AG09309 (cell line): ENCODE results near the gene PPP3CB.

Experiments used
- DNase-seq: peaks from one replicate; pipeline ENCODE4 v3.0.0-alpha.2; 2010; ENCODE audit warnings: low read depth
- H3K4me3 ChIP-seq: 2 replicates; pipeline ENCODE4 v1.5.1; 2011; ENCODE audit warnings: mild to moderate bottlenecking, low read depth, low read length, moderate library complexity; ENCODE audit not compliant: control insufficient read depth
- TF ChIP-seq, protein P1 (sequence below): IDR thresholded peaks from 2 replicates; pipeline ENCODE4 v1.5.1; 2011; ENCODE audit warnings: mild to moderate bottlenecking, low read depth, low read length, inconsistent platforms; ENCODE audit not compliant: insufficient read depth, control insufficient read depth; ENCODE audit errors: missing control alignments

PPP3CB gene

DNA sequence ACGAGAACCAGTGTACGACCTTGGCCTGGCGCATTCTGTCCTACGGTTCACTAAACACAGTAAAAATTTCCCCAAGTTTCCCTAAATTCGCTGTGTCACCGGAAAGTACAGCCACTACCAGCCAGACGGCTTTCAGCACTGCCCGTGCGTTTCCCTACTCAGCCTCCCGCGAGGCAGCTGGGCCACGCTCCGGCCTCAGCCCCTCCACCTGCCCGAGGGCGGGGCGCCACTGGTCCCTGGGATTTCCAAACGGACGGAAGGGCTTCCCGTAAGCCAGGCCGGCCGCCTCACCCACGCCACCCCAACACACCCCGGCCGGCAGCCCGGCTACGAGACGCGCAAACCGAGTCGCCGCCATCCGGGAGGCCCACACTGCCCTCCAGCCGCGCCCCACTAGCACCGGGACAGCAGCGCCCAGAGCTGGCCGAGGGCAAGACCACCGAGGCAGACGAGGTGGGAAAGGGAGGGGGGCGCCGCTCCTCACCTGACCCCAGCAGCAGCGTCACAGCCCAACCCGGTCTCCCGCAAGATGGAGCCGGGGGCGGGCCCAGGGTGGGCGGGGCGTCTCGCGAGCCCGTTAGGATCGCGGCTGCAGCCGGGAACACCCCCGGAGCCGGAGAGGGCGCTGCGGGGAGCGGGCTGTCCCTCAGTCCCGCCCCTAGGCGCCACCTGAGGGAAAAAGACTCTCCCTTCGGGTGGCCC, 82.1 kb downstream of the PPP3CB start, which contains the start of gene ANXA7:
TSS of gene ANXA7 (minus strand) at position 531 of the 702 bp plus-strand sequence. CDS start 13,202 bp downstream, outside the sequence.
- DNase-seq, result peak; percentile 18
- TF ChIP-seq, protein P1, sequence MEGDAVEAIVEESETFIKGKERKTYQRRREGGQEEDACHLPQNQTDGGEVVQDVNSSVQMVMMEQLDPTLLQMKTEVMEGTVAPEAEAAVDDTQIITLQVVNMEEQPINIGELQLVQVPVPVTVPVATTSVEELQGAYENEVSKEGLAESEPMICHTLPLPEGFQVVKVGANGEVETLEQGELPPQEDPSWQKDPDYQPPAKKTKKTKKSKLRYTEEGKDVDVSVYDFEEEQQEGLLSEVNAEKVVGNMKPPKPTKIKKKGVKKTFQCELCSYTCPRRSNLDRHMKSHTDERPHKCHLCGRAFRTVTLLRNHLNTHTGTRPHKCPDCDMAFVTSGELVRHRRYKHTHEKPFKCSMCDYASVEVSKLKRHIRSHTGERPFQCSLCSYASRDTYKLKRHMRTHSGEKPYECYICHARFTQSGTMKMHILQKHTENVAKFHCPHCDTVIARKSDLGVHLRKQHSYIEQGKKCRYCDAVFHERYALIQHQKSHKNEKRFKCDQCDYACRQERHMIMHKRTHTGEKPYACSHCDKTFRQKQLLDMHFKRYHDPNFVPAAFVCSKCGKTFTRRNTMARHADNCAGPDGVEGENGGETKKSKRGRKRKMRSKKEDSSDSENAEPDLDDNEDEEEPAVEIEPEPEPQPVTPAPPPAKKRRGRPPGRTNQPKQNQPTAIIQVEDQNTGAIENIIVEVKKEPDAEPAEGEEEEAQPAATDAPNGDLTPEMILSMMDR, result no peak
- H3K4me3 ChIP-seq, result peak within 1 kb of the TSS; percentile 96

DNA sequence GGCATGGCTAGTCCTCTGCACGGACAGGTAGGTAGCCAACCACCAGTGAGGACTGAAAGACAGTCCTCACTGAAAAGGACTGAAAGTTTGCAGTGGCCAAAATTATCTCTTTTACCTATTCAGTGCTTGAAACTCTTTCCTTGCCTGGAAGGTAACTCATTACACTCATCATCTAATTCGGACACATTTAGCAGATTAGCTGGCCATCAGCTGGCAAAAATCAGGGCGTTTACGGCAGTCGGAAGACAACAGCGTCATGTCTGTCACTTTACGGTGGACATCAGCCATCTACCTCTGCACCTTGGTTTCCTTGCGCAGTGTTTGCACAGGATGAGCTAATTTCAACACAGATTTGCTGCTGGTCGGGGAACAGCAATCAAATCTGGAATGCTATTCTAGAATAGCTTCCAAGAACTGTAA, 82.7 kb downstream of the PPP3CB start:
- no peak for DNase-seq
- peak overlapping the region; percentile 96 for H3K4me3 ChIP-seq
- TF ChIP-seq, protein P1, result no peak

DNA sequence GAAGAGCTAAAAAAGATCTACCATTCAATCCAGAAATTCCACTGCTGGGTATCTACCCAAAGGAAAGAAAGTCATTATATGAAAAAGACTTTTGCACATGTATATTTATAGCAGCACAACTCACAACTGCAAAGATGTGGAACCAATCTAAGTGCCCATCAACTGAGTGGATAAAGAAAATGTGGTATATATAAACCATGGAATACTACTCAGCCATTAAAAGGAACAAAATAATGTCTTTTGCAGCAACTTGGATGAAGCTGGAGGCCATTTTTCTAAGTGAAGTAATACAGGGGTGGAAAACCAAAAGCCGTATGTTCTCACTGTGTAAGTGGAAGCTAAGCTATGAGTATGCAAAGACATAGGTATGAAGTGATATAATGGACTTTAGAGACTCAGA, 84.9 kb downstream of the PPP3CB start:
- DNase-seq, result no peak
- no peak overlapping the region for H3K4me3 ChIP-seq
- TF ChIP-seq, protein P1, result no peak

DNA sequence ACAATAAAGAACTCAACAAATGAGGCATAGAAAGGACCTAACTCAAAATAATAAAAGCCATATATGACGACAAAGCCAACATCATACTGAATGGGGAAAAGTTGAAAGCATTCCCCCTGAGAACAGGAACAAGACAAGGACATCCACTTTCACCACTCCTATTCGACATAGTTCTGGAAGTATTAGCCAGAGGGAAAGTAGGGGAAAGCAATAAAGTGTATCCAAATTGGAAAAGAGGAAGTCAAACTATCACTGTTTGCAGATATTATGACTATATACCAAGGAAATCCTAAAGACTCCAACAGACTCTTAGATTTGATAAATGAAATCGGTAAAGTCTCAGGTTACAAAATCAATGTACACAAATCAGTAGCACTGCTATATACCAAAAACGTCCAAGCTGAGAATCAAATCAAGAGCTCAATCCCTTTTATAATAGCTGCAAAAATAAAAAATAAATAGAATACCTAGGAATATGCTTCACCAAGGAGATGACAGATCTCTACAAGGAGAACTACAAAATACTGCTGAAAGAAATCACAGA, 86.8 kb downstream of the PPP3CB start:
- DNase-seq, result no peak
- no peak overlapping the region for H3K4me3 ChIP-seq
- TF ChIP-seq, protein P1, result no peak

DNA sequence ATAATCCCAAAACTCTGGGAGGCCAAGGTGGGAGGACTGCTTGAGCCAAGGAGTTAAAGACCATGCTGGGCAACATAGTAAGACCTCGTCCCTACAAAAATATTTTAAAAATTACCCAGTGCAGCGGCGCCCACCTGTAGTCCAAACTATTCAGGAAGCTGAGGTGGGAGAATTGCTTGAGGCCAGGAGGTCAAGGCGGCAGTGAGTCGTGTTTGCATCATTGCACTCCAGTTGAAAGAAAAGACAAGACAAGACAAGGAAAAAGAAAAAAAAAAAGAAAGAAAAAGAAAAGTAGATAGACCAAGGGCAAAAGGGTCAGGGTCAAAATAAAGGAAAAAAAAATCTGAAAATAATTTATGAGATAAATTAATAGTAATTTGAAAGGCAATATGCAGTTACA, 87.8 kb downstream of the PPP3CB start:
- TF ChIP-seq, protein P1, result no peak
- no peak overlapping the region for H3K4me3 ChIP-seq
- DNase-seq, result no peak

DNA sequence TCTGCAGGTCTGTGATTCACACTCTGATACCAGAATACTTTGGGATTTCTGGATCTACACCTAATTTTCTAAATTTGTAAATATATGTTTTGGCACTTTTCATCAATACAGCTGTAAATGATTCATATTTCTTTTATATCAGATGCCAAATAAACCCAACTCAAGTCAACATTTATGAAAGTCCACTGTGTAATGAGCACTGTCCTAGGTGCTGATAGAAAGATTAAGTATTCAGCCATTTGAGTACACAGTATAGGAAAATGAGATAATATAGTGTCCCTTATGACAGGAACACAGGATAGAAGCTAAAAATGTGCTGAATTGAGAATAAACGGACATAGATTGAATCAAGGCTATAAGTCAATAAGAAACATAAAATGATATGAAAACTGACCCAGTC, 88.3 kb downstream of the PPP3CB start:
- no peak for DNase-seq
- TF ChIP-seq, protein P1, result no peak
- no peak overlapping the region for H3K4me3 ChIP-seq
